ENCODE results near the gene GRAP.

Gene GRAP

DNA sequence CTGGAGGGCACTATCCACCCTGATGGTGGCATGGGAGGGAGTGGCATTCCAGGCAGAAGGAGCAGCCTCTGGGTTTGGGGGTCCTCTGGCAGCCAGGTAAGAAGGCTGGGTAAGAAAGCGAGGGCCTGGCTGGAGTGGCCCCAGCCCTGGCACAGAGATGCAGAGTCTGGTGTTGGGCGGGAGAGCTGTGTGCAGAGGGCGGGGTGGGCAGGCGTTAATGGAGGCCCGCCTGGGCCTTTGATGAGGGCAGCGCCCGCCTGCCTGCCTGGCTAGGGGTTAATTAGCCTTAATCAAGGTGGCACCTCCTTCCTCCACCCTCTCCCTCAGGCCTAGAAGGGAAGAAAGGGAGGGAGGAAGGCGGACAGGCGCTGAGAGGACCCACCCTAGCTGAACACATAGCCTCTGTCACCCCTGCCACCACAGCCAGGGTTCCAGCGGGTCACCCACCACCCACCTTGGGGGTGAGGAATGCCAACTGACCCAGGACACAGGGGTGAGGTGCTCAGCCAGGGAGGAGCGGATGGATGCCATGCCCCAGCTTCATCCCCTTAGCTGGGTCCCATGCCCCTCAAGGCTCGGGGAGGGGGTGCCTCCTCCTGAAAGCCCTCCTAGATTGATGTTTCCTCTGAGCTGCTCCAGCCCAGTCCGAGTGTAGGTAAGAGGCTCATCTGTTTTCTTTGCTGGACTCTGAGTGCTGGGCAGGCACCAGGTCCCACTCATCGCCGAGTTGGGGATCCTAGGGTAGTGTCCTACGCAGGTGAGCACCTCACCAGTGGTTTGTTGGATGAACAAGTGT is 28.8 kb downstream of the GRAP start:
- no peak for DNase-seq

- DNase-seq = no peak
Observed at GRCh38 chr17:19017401-19017800, 29.4 kb downstream of the GRAP start.

GRCh38 chr17:19016881-19017280 is 29.9 kb downstream of the GRAP start:
- no peak for DNase-seq

- DNase-seq = no peak
Observed at GRCh38 chr17:19016297-19016696, 30.5 kb downstream of the GRAP start.

GRCh38 chr17:19015428-19015827 is 31.3 kb downstream of the GRAP start:
- DNase-seq = no peak

GRCh38 chr17:19014628-19015215 is 32.0 kb downstream of the GRAP start:
- DNase-seq = no peak

DNA sequence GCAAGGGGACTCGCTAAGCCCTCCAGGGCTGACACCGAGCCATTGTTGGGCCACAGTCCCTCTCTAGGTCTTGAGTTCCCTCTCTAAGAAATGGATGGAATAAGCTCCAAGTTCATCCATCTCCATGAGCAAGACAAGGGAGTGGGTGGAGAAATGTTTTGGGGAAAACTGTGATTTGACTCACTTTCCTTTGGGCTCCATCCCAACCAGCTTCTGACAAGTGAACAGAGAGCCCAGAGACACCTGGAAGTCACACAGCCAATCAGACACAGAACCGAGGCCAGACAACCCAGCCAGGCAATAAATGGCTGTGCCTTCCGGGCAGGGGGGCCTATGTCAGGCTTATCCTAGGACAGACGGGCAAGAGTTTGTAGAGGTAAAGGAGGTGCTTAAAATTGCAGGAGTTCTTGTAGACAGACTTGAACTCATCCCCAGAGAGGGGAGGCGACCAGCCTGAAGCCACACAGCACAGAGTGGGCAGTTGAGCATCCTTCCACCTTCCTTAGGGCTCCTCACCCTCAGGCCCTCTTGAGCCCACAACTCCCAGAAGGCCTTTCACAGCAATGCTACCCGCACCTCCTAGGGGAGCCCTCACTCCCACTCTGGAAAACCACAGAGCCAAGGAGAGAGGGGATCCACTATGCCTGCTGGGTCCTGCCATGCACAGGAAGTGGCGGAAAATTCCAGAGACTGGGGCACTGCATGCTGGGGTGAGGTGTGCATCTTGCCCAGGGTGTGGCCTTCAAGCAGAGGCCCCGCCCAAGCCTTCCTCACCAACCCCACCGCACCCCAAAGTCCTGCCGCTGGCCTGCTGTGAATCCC is 32.7 kb downstream of the GRAP start:
- DNase-seq = no peak

DNA sequence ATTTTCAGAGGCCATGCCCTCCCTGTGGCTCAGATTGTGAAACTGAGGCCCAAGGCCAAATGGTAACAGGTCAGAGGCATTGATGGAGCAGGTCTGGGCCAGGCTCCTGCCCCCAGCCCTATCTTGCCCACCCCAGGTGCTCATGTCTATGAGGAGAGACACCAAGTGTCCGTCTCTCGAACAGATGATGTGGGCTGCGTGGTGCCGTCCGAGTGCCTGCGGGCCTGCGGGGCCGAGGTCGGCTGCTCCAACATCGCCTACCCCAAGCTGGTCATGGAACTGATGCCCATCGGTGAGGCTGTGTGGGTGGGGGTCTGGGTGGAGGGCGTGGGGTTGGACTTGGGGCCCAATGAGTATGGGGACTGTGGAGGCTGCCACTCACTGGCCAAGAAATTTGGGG is 33.5 kb downstream of the GRAP start:
- DNase-seq = no peak

DNA sequence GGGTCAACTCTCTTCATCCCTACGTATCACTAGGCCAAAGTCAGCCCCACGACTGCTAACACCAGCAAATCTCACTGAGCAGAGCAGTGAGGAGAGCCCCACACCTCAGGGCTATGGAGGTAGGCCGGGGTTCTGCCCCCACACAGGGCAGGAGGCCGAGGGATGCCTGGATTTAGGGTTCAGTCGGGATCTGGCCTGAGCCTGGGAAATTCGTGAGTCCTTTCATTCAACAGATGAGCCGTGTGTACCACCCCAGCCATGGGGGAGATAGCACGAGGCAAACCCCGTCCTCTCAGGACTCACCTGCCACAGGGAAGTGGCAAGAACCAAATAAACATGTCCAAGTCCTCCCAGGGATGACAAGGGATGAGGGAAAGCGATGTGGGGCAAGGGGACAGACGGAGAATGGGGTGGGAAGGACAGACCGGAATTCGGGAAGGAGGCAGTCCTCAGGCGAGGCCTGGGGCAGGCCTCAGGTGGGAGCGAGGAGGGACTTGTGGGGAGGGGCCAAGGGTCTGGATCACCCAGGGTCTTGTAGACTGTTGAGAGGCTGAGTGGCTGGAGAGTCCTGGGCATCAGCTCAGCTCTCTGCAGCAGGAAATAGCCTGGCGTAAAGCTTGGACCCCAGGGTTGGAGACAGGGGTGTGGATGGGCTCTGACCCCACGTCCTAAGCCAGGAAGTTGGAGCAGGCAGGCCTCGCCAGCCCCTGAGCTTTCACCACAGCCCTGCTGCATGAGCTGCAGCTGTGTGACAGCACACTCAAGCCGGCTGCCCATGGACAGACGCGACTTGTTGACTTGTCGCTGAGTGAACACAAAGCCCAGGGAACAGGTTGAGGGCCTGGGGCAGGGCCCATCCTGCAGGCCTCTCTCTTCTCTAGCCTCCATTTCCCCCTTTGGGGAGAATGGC is 34.3 kb downstream of the GRAP start:
- DNase-seq = no peak

DNA sequence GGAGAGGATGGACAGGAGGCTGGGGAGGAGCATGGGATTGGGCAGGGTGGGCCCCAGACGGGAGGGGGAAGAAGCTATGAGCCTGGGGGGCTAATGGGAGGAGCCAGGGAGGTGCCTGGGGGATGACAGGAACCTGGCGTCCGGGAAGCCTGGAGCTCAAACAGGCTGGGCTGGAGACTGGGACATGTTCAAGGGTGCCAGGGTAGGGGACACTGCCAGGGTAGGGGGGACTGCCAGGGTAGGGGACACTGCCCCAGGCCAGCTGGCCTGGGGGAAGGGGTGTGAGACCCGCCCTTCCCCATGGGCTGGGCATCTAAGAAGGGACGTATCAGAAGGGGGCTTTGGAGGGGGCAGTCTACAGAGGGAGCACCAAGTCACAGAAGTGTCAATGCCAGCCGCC is 35.2 kb downstream of the GRAP start:
- no peak for DNase-seq

GRCh38 chr17:19010729-19011505 is 35.8 kb downstream of the GRAP start:
- DNase-seq = no peak

GRCh38 chr17:19009970-19010369 is 36.8 kb downstream of the GRAP start:
- no peak for DNase-seq

- DNase-seq = no peak
Observed at GRCh38 chr17:19006698-19007097, 40.1 kb downstream of the GRAP start.

- DNase-seq = no peak
Observed at GRCh38 chr17:19005789-19006430, 40.8 kb downstream of the GRAP start.

- DNase-seq = no peak
Observed at GRCh38 chr17:19005137-19005773, 41.5 kb downstream of the GRAP start.

GRCh38 chr17:19004421-19005136 is 42.2 kb downstream of the GRAP start, which contains the start of gene FAM83G:
TSS of gene FAM83G (minus strand) at chr17:19004764. CDS start at chr17:19004041, 723 bp downstream.
- peak in 1 of 2 donors; percentile 51 for DNase-seq

DNA sequence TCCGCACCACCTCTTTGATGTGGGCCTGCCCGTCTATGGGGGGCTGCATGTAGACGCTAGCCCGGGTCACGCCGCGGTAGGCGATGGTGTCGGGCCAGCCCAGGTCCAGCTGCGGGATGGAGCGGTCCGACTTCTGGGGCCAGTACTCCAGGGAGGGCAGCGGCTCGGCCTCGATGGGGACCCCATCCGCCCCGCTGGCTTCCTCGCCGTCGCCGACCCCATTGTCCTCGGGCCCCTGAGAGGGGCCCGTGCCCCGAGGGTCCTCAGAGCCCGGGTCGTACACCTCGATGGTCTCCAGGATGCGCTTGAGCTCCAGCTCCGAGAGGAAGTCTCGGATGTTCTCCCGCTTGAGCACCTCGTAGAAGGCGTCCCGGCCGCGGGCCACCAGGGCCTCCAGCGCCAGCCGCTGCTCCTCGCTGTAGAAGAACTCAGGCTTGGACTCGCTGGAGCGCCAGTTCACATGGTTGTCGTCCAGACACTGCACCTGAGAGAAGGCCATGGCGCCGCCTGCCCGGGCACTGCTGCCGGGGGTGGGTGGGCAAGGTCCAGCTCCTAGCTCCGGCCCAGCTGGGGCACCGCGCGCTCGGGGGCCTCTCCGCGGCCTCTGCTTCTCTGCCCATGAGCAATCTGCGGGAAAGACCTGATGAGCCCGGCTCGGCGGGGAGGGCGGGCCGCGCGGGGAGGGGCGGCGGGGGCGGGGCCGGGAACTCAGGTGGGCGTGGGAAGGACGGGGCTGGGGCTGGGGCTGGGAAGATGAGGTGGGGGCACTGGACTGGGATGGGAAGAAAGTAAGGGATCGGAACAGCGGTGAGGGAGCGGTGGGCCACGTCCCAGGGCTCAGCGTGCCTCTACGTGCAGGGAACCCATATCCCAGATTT is 43.0 kb downstream of the GRAP start:
- peak in 1 of 2 donors; percentile 37 for DNase-seq

DNA sequence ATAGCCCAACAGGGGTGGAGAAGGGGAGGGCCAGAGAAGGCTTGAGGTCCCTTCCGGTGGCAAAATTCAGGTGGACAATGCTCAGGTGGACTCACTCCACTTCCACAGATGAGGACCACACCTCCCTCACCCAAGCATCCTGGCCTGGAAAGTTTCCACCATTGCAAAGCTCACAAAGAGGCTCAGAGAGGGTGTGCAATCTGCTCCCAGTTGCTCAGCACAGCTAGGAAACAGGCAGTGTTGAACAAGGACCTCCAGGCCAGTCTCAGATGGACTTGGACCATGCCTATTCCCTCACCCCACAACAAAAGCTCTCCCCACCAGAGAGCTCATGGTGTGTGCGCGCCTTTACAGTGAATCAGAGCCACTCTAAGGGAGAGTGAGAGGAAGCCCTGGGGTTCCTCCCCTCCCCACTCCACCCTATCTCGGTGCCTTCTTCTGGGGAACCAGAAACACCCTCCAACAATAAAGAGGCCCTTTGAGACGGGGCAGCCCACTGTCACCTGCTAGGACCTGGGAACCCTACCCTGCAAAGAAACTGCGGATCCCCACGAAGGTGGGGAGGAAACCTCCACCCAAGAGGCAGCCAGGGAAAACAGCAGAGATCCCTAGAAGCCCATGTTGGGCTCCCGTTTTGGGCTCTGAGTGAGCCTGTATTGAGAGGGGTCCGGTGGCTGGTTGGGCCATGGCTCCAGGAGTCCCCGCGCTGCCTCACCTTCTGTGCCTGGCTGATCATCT is 43.8 kb downstream of the GRAP start:
- DNase-seq = no peak
